NCI-H2029 treated with DMSO at 0.1 percent for 48 hours (cell line): ENCODE data around the gene HLA-DRA.

ENCODE experiments used
- DNase-seq: peaks from one replicate; lab custom pipeline; 2025; lab: John Stamatoyannopoulos, UW

The HLA-DRA gene

GRCh38 chr6:32475392-32476206, 35.9 kb downstream of the HLA-DRA start:
- DNase-seq: no peak

DNA sequence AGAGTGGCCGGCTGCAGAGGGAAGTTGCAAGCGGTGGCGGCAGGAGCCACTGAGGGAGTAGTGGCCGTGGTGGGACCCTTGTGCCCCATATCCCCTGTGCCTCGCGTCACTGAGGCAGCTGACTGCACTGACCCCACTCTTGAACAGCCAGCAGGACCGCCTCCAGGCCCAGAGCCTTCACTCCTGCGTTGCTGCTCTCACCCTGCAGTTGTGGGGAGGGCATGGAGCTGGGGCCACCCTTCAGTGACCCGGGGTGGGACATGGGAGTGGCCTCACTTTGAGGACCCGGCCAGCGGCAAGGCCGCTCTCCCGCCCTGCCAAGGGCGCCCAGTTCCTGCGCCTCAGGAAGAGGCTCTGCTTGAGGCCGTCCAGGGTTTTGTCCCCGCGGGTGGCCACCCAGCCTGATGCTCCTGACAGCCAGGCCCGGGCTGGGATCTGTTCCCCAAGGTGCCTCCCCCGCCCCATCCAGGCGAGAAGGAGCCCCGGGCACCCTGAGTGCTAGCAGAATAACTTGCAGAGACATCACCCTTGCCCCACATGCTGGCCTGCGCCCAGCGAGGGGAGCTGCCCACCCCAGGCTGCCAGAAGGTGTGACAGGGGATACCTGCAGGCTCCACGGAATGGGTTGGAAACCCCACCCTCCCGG, 44.4 kb downstream of the HLA-DRA start:
- DNase-seq: no peak

GRCh38 chr6:32484614-32484998, 44.9 kb downstream of the HLA-DRA start:
- DNase-seq: no peak

DNA sequence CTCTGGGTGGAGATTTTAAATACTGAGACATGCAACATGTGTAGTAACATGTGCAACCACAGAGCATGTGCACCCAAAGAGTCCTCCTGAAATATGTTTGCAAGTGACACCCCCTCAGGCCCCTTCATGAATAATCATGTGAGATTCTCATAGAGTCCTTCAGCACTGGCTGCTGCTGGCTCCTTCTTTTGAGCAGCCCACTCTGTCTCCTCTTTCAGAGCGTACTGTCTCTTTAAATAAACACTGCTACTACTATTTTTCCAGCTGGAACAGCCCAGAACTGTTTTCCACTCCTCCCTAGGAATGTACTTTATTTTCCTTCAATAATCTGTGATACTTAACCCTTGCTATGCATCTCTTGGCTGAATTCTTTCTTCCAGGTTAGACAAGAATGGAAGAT, 48.4 kb downstream of the HLA-DRA start:
- no peak for DNase-seq

- DNase-seq: no peak
These were observed 52.0 kb downstream of the HLA-DRA start for GRCh38 chr6:32491700-32492099.

DNA sequence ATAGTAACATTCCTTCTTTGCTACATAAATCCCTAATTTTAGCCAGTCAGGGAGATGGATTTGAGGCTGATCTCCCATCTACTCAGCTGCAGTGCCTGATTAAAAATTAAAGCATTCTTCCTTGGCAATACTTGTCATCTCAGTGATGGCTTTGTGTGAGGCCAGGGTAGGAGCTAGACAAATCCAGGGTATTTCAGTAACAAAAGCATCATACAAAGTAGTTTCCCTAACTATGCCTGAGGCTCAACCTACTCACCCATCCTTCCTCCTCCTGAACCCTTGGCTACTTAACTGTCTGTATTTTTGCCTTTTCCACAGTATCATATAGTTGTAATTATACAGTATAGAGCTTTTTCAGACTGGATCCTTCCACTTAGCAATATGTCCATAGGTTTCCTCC, 52.7 kb downstream of the HLA-DRA start:
- DNase-seq: no peak
